Measurements from ENCODE around the gene GRIK1. TPM values are rescaled to one million over a fixed set of nuclear protein-coding genes. Genes with fewer than 3 reads are reported as not detected.
A peak's percentile ranks its signal among the peaks of the same experiment; 100 is the strongest.

GRIK1 gene
- total RNA-seq, 1 experiment from 2014 or later = not detected

DNA sequence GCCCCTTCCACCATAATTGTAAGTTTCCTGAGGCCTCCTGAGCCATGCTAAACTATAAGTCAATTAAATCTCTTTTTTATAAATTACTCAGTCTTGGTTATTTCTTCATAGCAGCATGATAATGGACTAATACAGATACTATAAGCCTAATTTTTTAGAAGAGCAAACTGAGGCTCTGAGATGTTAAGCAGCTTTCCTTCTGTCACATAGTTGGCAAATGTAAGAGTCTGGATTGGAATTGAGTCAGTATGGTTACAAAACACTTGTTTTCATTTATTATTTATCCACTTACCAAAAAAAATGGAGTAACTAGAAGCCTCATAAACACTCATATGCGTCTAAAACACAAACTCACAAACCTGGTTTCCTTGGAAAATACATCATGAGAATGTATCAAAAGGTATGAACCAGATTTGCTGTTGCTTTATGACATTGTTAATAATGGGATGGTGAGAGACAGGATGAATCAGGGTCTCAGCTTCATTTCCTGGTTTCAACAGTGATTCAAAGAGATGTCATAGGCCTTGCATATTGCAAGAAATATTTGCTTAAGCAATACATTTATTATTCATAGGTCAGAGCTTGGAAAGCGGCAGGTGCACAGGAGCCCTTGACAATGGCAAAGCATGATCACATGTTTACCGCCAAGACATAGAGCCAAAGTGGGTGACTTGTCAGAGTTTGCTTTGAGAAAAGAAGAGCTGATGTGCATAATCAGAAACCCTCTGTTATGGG is 221.5 kb downstream of the GRIK1 start:
- peak; percentile 62 for DNase-seq (ENCODE audit: low read depth)

GRCh38 chr21:29717659-29718058 is 222.1 kb downstream of the GRIK1 start:
- DNase-seq (ENCODE audit: low read depth) = no peak

DNA sequence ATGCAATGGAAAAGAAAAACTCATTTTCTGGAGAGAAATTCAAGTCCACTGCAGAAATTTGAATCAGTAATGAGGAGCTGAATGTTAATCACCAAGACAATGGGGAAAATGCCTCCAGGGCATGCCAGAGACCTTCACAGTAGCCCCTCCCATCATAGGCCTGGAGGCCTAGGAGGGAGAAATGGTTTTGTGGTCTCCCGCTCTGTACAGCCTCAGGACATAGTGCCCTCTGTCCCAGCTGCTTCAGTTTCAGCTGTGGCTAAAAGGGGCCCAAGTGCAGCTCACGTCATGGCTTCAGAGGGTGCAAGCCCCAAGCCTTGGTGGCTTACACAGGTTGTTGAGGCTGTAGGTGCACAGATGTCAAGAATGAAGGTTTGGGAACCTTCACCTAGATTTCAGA is 223.0 kb downstream of the GRIK1 start:
- DNase-seq (ENCODE audit: low read depth) = no peak

DNA sequence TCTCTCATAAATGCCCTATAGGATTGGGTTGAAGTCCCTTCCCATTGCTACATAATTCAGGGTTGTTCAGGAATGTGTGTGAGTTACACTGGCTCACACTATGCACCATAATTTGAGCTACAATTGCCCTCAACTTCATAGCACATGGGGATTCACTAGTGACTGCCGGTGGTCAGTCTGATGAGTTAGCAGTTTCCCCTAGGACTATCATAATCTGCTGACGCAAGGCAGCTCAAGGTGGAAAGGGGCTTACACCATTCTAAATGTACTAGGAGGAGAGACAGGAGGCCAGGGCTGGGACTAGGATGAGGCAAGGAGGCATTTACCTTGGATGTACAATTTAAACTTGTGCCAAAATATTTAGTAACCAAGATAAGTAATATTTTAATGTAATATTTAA is 224.7 kb downstream of the GRIK1 start:
- no peak for DNase-seq (ENCODE audit: low read depth)

DNA sequence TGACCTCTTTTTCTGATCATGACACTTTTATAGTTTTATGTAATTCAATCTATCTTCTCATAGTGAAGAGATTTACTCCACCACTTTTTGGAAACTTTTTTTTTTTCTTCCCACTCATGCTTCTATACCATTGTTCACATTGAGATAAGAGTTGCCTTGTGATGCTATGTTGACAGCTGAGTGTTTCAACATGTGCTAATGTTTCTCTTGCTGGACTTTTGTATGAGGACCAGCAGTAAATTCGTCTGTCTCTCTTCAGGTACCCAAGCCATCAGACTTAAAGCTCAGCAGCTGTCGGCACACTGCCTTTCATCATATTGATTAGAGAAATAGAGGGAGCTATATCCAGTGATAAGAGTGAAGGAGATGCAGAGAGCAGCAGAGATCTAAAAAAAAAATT is 227.0 kb downstream of the GRIK1 start:
- DNase-seq (ENCODE audit: low read depth) = no peak

- DNase-seq (ENCODE audit: low read depth) = no peak
These were observed 228.6 kb downstream of the GRIK1 start for GRCh38 chr21:29711236-29711635.

DNA sequence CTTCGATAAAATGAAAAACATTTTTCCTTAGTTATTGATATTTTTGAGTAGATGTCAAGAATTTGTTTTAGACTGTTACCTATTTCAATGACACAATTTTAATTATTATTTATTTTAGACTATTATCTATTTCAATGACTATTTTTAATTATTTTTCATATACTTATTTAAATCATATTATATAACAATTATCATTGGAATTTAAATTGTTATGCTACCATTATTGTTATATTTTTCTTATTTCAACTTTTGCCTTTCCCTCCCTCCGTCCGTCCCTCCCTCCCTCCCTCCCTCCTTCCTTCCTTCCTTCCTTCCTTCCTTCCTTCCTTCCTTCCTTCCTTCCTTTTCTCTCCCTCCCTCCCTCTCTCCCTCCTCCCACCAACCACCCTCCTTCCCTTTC is 229.3 kb downstream of the GRIK1 start:
- DNase-seq (ENCODE audit: low read depth) = no peak

DNA sequence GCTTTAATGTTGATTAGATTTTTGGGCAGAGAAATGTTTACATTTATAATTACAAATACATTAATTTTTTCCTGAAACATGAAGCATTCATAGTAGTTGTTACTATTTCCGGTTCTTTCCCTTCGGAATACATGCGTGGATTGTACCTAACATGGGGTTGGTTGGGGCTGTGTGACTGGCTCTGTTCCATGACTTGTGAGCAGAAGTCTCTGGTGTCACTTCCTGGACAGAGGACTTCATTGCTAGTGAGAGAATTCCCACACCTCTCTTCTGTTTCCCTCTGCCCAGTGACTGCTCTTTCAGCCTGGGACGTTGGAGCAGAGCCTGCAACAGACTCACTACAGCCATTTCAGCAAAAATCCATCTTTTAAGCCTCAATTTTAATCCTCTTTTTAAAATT is 231.4 kb downstream of the GRIK1 start:
- DNase-seq (ENCODE audit: low read depth) = no peak

DNA sequence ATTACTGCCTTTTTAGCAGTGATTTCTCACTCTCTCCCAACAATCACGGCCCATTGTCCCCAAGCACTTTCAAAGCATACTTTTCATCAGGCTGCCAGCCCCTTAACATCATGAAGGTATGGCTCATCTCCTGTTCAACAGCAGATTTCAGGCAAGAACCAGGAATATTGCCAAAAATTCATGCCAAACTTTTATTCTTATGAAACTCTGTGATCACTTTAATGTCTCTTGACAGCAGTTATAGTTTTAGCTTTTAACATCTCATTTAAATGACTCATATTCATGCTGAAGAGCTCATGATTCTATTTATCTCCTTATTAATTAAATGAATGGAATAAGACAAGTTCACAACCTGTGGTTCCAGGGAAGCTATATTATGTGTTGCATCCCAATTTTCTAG is 235.1 kb downstream of the GRIK1 start:
- DNase-seq (ENCODE audit: low read depth) = peak; percentile 2

DNA sequence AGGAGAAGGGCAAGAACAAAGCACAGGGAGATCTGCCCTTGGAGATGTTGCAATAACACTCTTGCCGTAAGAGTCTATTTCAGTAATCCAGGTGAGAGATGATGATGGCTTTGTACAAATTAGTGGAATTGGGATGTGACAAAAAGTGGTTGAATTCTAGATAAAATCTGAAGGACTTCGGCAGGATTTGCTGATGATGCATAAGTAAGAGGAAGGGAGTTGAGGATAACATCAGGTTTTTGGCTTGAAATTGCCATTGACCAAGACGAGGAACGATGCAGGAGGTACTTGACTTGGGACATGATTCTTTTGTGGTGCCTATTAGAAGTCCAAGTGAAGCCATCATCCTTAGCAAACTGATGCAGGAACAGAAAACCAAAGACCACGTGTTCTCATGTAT is 238.1 kb downstream of the GRIK1 start:
- no peak for DNase-seq (ENCODE audit: low read depth)

- DNase-seq (ENCODE audit: low read depth) = no peak
These were observed 242.1 kb downstream of the GRIK1 start for GRCh38 chr21:29697555-29698193.

DNA sequence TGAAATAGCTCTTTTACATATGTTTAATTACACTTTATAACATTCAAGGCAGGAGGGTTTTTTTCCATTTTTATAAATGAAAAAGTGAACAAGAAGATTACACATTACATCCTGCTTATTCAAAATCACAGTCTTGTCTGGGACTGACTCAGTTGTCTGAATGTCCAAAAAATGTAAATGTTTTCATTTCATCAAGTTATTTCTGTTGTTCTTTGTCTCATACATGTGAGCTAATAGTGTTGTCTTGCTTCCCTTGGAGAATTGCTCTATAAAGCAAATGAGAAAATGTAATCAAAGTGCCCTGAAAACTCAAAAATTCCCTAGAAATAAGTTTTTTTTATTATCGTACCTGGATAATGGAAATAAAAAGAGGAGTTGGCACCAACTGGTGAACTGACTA is 242.9 kb downstream of the GRIK1 start:
- no peak for DNase-seq (ENCODE audit: low read depth)

DNA sequence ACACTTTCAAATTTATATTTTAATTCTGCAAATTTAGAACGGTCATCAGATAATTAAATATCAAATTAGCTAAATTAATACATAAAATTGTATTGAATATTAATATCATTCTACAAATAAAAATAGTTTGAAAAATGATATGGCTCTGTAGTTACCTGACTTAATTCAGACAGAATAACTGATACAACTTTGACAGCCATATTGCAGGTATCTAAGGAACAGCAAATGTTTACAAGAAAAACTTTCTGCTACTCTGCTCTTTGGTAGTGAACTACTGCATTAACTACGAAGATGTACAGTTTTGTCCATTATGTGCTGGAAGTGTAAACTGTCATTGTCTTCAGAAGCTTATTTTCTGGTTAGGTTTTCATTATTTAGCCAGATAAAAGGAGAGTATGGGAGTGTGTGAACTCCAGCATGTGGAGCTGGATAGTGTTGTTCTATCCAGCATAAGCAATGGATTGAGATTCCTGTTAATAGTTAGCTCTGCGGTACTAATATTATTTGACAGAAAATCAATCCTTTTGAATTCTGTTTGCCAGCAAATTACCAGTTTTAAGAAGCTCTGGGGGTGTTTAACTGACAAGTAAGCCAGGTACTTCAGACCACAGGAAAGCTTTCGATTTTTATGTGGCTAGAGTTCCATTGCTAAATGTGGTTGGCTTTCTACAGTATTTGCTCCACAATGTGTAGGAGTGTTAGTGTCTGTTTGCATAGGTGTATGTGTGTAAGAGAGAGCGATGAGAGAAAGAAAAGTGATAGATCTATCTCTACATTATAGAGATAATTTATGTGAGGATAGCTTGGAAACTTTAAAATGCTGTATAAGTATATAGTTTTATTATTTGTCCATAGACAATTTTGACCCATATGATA is 247.9 kb downstream of the GRIK1 start:
- no peak for DNase-seq (ENCODE audit: low read depth)

- DNase-seq (ENCODE audit: low read depth) = no peak
These were observed 250.0 kb downstream of the GRIK1 start for GRCh38 chr21:29689753-29690152.

DNA sequence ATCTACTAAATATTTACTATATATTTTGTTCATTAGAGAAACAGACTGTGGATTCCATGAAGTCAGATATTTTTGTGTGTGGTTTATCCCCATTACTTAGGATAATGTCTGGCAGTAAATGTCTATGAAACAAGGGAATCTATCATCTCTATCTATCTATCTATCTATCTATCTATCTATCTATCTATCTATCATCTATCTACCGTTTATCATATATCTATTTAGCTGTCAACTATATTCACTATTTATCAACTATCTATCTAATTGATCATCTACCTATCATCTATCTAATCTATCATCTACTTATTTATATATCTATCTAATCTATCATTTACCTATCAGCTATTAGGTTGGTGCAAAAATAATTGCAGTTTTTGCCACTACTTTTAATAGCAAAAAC is 255.7 kb downstream of the GRIK1 start:
- no peak for DNase-seq (ENCODE audit: low read depth)

- no peak for DNase-seq (ENCODE audit: low read depth)
These were observed 257.0 kb downstream of the GRIK1 start for GRCh38 chr21:29682800-29683199.

GRCh38 chr21:29680273-29680672 is 259.5 kb downstream of the GRIK1 start:
- DNase-seq (ENCODE audit: low read depth) = no peak

- no peak for DNase-seq (ENCODE audit: low read depth)
These were observed 261.2 kb downstream of the GRIK1 start for GRCh38 chr21:29678626-29679025.

DNA sequence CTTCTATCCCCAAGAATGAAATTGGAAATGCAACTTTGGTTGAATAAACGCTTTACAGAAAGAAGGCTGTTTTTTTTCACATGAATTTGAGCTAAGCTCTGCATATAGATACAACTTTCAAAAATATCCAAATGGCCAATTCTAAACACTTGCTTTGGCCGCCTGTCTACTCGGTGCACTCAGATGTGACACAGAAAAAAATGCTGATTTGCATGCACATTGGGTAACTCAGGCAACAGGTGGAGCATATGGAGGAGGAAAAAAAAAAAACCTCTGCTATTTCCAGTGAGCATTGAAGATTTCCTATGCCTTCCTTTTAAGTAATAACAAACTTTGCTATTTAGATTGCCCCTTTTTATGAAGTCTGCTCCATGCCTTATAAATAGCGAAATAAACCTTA is 262.5 kb downstream of the GRIK1 start:
- DNase-seq (ENCODE audit: low read depth) = no peak

- no peak for DNase-seq (ENCODE audit: low read depth)
These were observed 263.4 kb downstream of the GRIK1 start for GRCh38 chr21:29676395-29676794.

GRCh38 chr21:29675451-29675850 is 264.3 kb downstream of the GRIK1 start:
- no peak for DNase-seq (ENCODE audit: low read depth)

DNA sequence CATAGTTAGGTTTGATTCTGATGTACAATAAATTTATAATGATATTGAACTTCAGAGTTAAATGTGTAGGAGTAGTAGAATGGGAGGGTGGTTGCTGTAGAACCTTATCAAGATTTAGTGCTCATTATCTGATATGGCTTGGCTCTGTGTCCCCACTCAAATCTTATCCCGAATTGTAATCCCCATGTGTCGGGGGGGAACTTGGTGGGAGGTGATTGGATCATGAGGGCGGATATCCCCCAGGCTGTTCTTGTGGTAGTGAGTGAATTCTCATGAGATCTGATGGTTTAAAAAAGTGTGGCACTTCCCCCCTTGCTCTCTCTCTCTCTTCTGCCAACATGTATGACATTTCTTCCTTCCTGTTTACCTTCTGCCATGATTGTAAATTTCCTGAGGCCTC is 265.5 kb downstream of the GRIK1 start:
- DNase-seq (ENCODE audit: low read depth) = no peak

Measured in LHCN-M2 (cell line).